ENCODE data around the gene THSD7B. TPM values are rescaled to one million over a fixed set of nuclear protein-coding genes. Genes with fewer than 3 reads are reported as not detected.

The THSD7B gene
- polyA plus RNA-seq, 6 donors from 2014 or later: 0.09 TPM; not detected in 5

- Mint-ChIP-seq H3K27me3 (no peaks in the 10 kb centered on the region), H3K4me3 (no peak overlapping the region), H3K27ac (peak overlapping the region in 1 of 6 donors; percentile 82), H3K4me1 (no peaks in the 10 kb centered on the region), H3K36me3 (no peaks in the 10 kb centered on the region), H3K9me3 (peaks cover 0 to 6% (median 3%) of the 10 kb centered on the region in 7 donors)
- DNase-seq (no peak), ATAC-seq (ENCODE audit: low read depth in 2 of 2) (no peak)
Measured at GRCh38 chr2:137192366-137193310, 427.3 kb downstream of the THSD7B start.

- H3K27me3 Mint-ChIP-seq: no peaks in the 10 kb centered on the region
- no peak overlapping the region for H3K27ac Mint-ChIP-seq
- peaks cover 0 to 6% (median 3%) of the 10 kb centered on the region in 7 donors for H3K9me3 Mint-ChIP-seq
- no peaks in the 10 kb centered on the region for H3K36me3 Mint-ChIP-seq
- ATAC-seq (ENCODE audit: low read depth in 2 of 2): no peak
- H3K4me1 Mint-ChIP-seq: no peaks in the 10 kb centered on the region
- DNase-seq: no peak
- no peak overlapping the region for H3K4me3 Mint-ChIP-seq
Measured at GRCh38 chr2:137193401-137193800, 428.1 kb downstream of the THSD7B start.

GRCh38 chr2:137194111-137194510 lies 428.8 kb downstream of the THSD7B start:
- H3K4me3 Mint-ChIP-seq: no peak overlapping the region
- H3K9me3 Mint-ChIP-seq: peaks cover 0 to 6% (median 2%) of the 10 kb centered on the region in 7 donors
- H3K36me3 Mint-ChIP-seq: no peaks in the 10 kb centered on the region
- no peaks in the 10 kb centered on the region for H3K4me1 Mint-ChIP-seq
- DNase-seq (no peak), ATAC-seq (ENCODE audit: low read depth in 2 of 2) (no peak)
- no peak overlapping the region for H3K27ac Mint-ChIP-seq
- no peaks in the 10 kb centered on the region for H3K27me3 Mint-ChIP-seq

- no peak overlapping the region for H3K4me3 Mint-ChIP-seq
Measured at GRCh38 chr2:137199751-137200150, 434.4 kb downstream of the THSD7B start.

GRCh38 chr2:137202318-137202717 lies 437.0 kb downstream of the THSD7B start:
- Mint-ChIP-seq H3K36me3 (no peaks in the 10 kb centered on the region), H3K4me1 (no peaks in the 10 kb centered on the region), H3K4me3 (no peak overlapping the region), H3K27ac (no peak overlapping the region), H3K27me3 (peaks cover 0 to 8% (median 0%) of the 10 kb centered on the region in 3 donors), H3K9me3 (peaks cover 0 to 5% (median 2%) of the 10 kb centered on the region in 7 donors)
- DNase-seq (no peak), ATAC-seq (ENCODE audit: low read depth in 2 of 2) (no peak)

More at GRCh38 chr2:137199751-137200150, 434.4 kb downstream of the THSD7B start:
- peaks cover 0 to 8% (median 0%) of the 10 kb centered on the region in 3 donors for H3K27me3 Mint-ChIP-seq
- DNase-seq: no peak
- no peaks in the 10 kb centered on the region for H3K4me1 Mint-ChIP-seq
- H3K36me3 Mint-ChIP-seq: no peaks in the 10 kb centered on the region
- peaks cover 0 to 5% (median 0%) of the 10 kb centered on the region in 7 donors for H3K9me3 Mint-ChIP-seq
- no peak overlapping the region for H3K27ac Mint-ChIP-seq
- ATAC-seq (ENCODE audit: low read depth in 2 of 2): no peak

GRCh38 chr2:137205324-137205723 lies 440.0 kb downstream of the THSD7B start:
- no peaks in the 10 kb centered on the region for H3K36me3 Mint-ChIP-seq
- H3K9me3 Mint-ChIP-seq: peaks cover 0 to 8% (median 2%) of the 10 kb centered on the region in 7 donors
- H3K27me3 Mint-ChIP-seq: peaks cover 0 to 8% (median 0%) of the 10 kb centered on the region in 3 donors
- DNase-seq (no peak), ATAC-seq (ENCODE audit: low read depth in 2 of 2) (no peak)
- H3K4me1 Mint-ChIP-seq: no peaks in the 10 kb centered on the region
- no peak overlapping the region for H3K27ac Mint-ChIP-seq
- H3K4me3 Mint-ChIP-seq: no peak overlapping the region

- ATAC-seq (ENCODE audit: low read depth in 2 of 2): no peak
- Mint-ChIP-seq H3K27me3 (peaks cover 0 to 8% (median 0%) of the 10 kb centered on the region in 3 donors), H3K27ac (no peak overlapping the region), H3K4me3 (no peak overlapping the region), H3K36me3 (no peaks in the 10 kb centered on the region), H3K4me1 (no peaks in the 10 kb centered on the region), H3K9me3 (peaks cover 0 to 8% (median 2%) of the 10 kb centered on the region in 7 donors)
- no peak for DNase-seq
Measured at GRCh38 chr2:137206069-137206468, 440.7 kb downstream of the THSD7B start.

- H3K4me1 Mint-ChIP-seq: no peaks in the 10 kb centered on the region
- H3K4me3 Mint-ChIP-seq: no peak overlapping the region
Measured at GRCh38 chr2:137207030-137207429, 441.7 kb downstream of the THSD7B start.

GRCh38 chr2:137208431-137208891 lies 443.1 kb downstream of the THSD7B start:
- Mint-ChIP-seq H3K4me1 (no peaks in the 10 kb centered on the region), H3K27me3 (peaks cover 0 to 4% (median 0%) of the 10 kb centered on the region in 3 donors), H3K27ac (no peak overlapping the region), H3K4me3 (no peak overlapping the region), H3K9me3 (peaks cover 0 to 8% (median 2%) of the 10 kb centered on the region in 7 donors), H3K36me3 (no peaks in the 10 kb centered on the region)
- DNase-seq (no peak), ATAC-seq (ENCODE audit: low read depth in 2 of 2) (no peak)

More at GRCh38 chr2:137207030-137207429, 441.7 kb downstream of the THSD7B start:
- ATAC-seq (ENCODE audit: low read depth in 2 of 2) (no peak), DNase-seq (no peak)
- H3K9me3 Mint-ChIP-seq: peaks cover 0 to 8% (median 2%) of the 10 kb centered on the region in 7 donors
- H3K36me3 Mint-ChIP-seq: no peaks in the 10 kb centered on the region
- peaks cover 0 to 8% (median 0%) of the 10 kb centered on the region in 3 donors for H3K27me3 Mint-ChIP-seq
- no peak overlapping the region for H3K27ac Mint-ChIP-seq

- Mint-ChIP-seq H3K9me3 (peaks cover 0 to 8% (median 0%) of the 10 kb centered on the region in 7 donors), H3K4me1 (no peaks in the 10 kb centered on the region), H3K36me3 (no peaks in the 10 kb centered on the region), H3K4me3 (no peak overlapping the region), H3K27me3 (no peaks in the 10 kb centered on the region), H3K27ac (no peak overlapping the region)
- no peak for ATAC-seq (ENCODE audit: low read depth in 2 of 2)
- no peak for DNase-seq
Measured at GRCh38 chr2:137210039-137210438, 444.7 kb downstream of the THSD7B start.

- Mint-ChIP-seq H3K27me3 (no peaks in the 10 kb centered on the region), H3K9me3 (peaks cover 0 to 4% (median 0%) of the 10 kb centered on the region in 7 donors), H3K4me3 (no peak overlapping the region), H3K36me3 (no peaks in the 10 kb centered on the region), H3K4me1 (no peaks in the 10 kb centered on the region), H3K27ac (no peak overlapping the region)
- ATAC-seq (ENCODE audit: low read depth in 2 of 2) (no peak), DNase-seq (no peak)
Measured at GRCh38 chr2:137211761-137212160, 446.4 kb downstream of the THSD7B start.

- Mint-ChIP-seq H3K4me3 (no peak overlapping the region), H3K9me3 (peaks cover 0 to 10% (median 0%) of the 10 kb centered on the region in 7 donors), H3K27ac (no peak overlapping the region), H3K27me3 (no peaks in the 10 kb centered on the region), H3K4me1 (no peaks in the 10 kb centered on the region), H3K36me3 (no peaks in the 10 kb centered on the region)
- DNase-seq (no peak), ATAC-seq (ENCODE audit: low read depth in 2 of 2) (no peak)
Measured at GRCh38 chr2:137220438-137220993, 455.2 kb downstream of the THSD7B start.

GRCh38 chr2:137221797-137222492 lies 456.6 kb downstream of the THSD7B start:
- DNase-seq (no peak), ATAC-seq (ENCODE audit: low read depth in 2 of 2) (no peak)
- Mint-ChIP-seq H3K9me3 (peaks cover 0 to 10% (median 0%) of the 10 kb centered on the region in 7 donors), H3K27ac (no peak overlapping the region), H3K4me1 (no peaks in the 10 kb centered on the region), H3K36me3 (no peaks in the 10 kb centered on the region), H3K27me3 (no peaks in the 10 kb centered on the region), H3K4me3 (no peak overlapping the region)
